ENCODE data around the gene RYR3. TPM values are rescaled to one million over a fixed set of nuclear protein-coding genes. Genes with fewer than 3 reads are reported as not detected.

The RYR3 gene
- total and polyA plus RNA-seq, 2 donors, result 1.4 to 10.4 TPM

DNA sequence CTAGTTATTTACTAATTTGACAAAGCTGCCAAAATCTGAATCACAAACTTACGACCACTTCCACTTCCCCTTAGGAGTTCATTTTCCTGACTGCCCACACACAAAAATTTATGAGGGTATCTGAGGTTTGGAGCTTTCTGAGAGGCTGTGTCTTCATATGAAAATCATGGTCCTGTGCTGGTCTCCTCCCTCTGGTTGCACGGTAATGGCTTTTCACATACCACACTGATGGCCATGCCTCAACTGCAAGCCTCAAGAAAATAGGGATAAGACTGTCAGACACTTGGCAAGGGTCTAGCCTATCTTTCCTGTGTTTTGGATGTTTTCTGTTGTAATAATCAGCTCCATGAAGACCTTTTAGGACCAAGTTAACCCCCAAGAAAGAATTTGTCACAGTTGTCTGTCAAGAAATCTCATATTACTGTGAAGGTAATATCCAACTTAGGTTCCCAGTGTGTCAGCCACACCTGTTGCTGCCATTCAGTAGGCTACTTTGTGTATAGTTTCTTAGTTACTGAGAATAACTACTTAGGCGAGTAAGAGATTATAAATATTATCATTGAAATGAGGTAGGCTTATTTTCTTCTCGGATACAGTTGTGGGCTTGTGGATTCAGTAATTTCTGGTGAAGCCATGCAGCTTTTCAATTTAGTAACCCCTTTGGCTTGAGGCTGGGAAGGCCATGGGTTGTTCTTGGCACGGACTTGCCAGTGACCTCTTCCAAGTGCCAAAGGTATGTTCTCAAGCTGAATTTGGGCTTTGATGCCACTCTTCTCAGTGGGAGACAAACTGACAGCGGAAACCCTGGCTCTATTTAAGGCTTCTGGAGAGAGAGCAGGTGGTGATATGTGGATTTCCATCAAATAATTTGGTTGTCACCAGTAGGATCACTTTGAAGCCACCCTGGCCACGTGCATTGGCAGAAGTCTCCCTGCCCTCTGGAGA, 101.1 kb downstream of the RYR3 start:
- no peaks in the 10 kb centered on the region for H3K9me3 ChIP-seq (ENCODE audit: control insufficient read depth in 2 of 2, insufficient read depth in 1 of 2, low read length in 1 of 2)
- no peaks in the 10 kb centered on the region for H3K27me3 ChIP-seq (ENCODE audit: control insufficient read depth in 2 of 2, insufficient read depth in 1 of 2, low read length in 1 of 2)
- H3K36me3 ChIP-seq (ENCODE audit: control insufficient read depth in 2 of 2, insufficient read depth in 2 of 2, low read length in 1 of 2), result no peaks in the 10 kb centered on the region
- no peak overlapping the region for H3K27ac ChIP-seq (ENCODE audit: low read depth in 1 of 2, low read length in 1 of 2)
- H3K4me3 ChIP-seq (ENCODE audit: low read length in 2 of 2), result no peak overlapping the region
- DNase-seq (ENCODE audit: low read depth in 6 of 9, low spot score in 9 of 9), result no peak
- WGBS, result 81% methylated on average over 7 of the region's 7 CpGs
- no peaks in the 10 kb centered on the region for H3K4me1 ChIP-seq (ENCODE audit: control insufficient read depth in 2 of 2, insufficient read depth in 2 of 2, low read length in 2 of 2)

DNA sequence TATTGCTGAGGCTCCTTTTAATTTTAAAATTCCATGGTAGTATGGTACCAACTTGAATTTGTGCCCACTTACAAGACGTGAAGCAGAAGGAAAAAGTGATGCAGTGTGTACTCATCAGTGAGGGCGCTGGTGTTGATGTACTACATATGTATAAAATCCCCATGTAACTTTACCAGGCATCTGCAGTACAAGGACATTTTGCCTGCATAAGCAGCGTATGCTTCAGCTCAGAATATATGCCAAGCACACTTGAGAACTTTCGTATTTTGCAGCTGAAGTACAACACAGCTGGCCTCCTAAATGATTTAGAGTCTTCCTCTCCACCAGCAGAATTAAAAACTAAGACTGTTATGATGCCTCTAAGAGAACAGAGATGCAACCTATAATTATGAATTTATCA, 108.9 kb downstream of the RYR3 start:
- no peaks in the 10 kb centered on the region for H3K9me3 ChIP-seq (ENCODE audit: control insufficient read depth in 2 of 2, insufficient read depth in 1 of 2, low read length in 1 of 2)
- peak overlapping the region in 1 of 2 donors; percentile 49 for H3K27ac ChIP-seq (ENCODE audit: low read depth in 1 of 2, low read length in 1 of 2)
- H3K27me3 ChIP-seq (ENCODE audit: control insufficient read depth in 2 of 2, insufficient read depth in 1 of 2, low read length in 1 of 2), result no peaks in the 10 kb centered on the region
- H3K4me1 ChIP-seq (ENCODE audit: control insufficient read depth in 2 of 2, insufficient read depth in 2 of 2, low read length in 2 of 2), result no peaks in the 10 kb centered on the region
- H3K4me3 ChIP-seq (ENCODE audit: low read length in 2 of 2), result no peak overlapping the region
- WGBS, result 88% methylated on average over 4 of the region's 4 CpGs
- H3K36me3 ChIP-seq (ENCODE audit: control insufficient read depth in 2 of 2, insufficient read depth in 2 of 2, low read length in 1 of 2), result no peaks in the 10 kb centered on the region
- DNase-seq (ENCODE audit: low read depth in 6 of 9, low spot score in 9 of 9), result no peak

DNA sequence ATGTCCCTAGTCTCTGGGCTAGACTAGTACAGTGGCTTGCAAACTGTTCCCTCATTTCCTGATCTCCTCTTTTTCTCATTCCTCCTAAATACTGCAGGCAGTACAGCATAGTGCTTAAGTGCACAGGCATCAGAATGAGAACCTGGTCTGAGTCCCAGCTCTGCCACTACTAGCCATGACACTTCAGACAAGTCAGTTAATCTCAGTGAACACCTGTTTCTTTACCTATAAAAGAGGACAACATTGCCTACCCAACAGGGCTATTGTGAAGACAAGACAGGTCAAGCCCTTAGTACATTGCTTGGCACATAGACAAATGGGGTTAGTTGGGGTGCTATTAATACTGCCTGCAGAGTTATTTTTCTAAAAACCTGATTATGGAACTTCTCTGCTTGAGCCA, 113.3 kb downstream of the RYR3 start:
- DNase-seq (ENCODE audit: low read depth in 6 of 9, low spot score in 9 of 9), result no peak
- Histone ChIP-seq H3K4me3 (ENCODE audit: low read length in 2 of 2) (no peak overlapping the region), H3K4me1 (ENCODE audit: control insufficient read depth in 2 of 2, insufficient read depth in 2 of 2, low read length in 2 of 2) (no peaks in the 10 kb centered on the region), H3K27me3 (ENCODE audit: control insufficient read depth in 2 of 2, insufficient read depth in 1 of 2, low read length in 1 of 2) (no peaks in the 10 kb centered on the region), H3K36me3 (ENCODE audit: control insufficient read depth in 2 of 2, insufficient read depth in 2 of 2, low read length in 1 of 2) (no peaks in the 10 kb centered on the region), H3K9me3 (ENCODE audit: control insufficient read depth in 2 of 2, insufficient read depth in 1 of 2, low read length in 1 of 2) (no peaks in the 10 kb centered on the region), H3K27ac (ENCODE audit: low read depth in 1 of 2, low read length in 1 of 2) (no peak overlapping the region)

DNA sequence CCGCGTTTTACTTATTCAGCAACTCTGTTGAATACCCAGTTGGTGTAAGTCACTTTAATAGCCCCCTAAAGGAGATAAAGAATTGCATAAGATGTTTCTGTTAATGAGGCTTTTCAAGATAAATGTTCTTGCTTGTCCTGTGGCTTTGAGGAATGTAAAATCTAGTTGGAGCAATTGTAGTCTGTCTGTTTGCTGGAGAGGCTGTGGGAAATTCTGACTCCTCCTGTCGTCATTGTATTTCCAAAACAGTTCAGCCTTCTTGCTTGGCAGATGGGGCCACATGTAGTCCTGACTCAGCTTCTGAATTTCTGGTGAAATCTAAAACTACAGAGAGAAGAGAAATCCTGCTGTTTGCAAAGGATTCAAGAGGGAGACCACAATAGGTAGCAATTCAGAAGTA, 114.4 kb downstream of the RYR3 start:
- H3K36me3 ChIP-seq (ENCODE audit: control insufficient read depth in 2 of 2, insufficient read depth in 2 of 2, low read length in 1 of 2), result no peaks in the 10 kb centered on the region
- H3K4me1 ChIP-seq (ENCODE audit: control insufficient read depth in 2 of 2, insufficient read depth in 2 of 2, low read length in 2 of 2), result no peaks in the 10 kb centered on the region
- no peak overlapping the region for H3K4me3 ChIP-seq (ENCODE audit: low read length in 2 of 2)
- H3K27ac ChIP-seq (ENCODE audit: low read depth in 1 of 2, low read length in 1 of 2), result peak overlapping the region in 1 of 2 donors; percentile 46
- peak in 3 of 9 donors; percentile 1 to 33 (median 4) for DNase-seq (ENCODE audit: low read depth in 6 of 9, low spot score in 9 of 9)
- 90% methylated on average over 3 of the region's 3 CpGs for WGBS
- no peaks in the 10 kb centered on the region for H3K9me3 ChIP-seq (ENCODE audit: control insufficient read depth in 2 of 2, insufficient read depth in 1 of 2, low read length in 1 of 2)
- H3K27me3 ChIP-seq (ENCODE audit: control insufficient read depth in 2 of 2, insufficient read depth in 1 of 2, low read length in 1 of 2), result no peaks in the 10 kb centered on the region

DNA sequence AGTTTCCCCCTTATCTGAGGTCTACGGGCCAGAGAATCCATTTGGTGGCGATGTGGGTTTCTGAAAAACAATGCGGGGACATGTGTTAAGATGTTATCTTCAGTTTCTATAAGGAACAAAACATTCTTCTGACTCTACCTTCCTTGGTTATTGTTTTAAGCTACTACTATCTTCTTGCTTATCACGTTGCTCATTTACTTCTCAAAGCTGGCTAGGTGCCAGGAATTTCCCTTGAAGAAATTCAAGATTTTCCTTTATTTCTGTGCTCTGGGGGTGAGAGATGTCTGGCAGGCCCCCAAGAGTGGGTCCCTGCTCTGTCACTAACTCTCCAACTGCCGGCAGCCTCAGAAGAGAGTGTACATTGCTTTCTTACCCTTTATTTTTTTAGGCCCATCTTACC, 119.8 kb downstream of the RYR3 start:
- Histone ChIP-seq H3K27ac (ENCODE audit: low read depth in 1 of 2, low read length in 1 of 2) (no peak overlapping the region), H3K27me3 (ENCODE audit: control insufficient read depth in 2 of 2, insufficient read depth in 1 of 2, low read length in 1 of 2) (no peaks in the 10 kb centered on the region), H3K9me3 (ENCODE audit: control insufficient read depth in 2 of 2, insufficient read depth in 1 of 2, low read length in 1 of 2) (no peaks in the 10 kb centered on the region), H3K4me1 (ENCODE audit: control insufficient read depth in 2 of 2, insufficient read depth in 2 of 2, low read length in 2 of 2) (no peaks in the 10 kb centered on the region), H3K4me3 (ENCODE audit: low read length in 2 of 2) (no peak overlapping the region), H3K36me3 (ENCODE audit: control insufficient read depth in 2 of 2, insufficient read depth in 2 of 2, low read length in 1 of 2) (no peaks in the 10 kb centered on the region)
- WGBS, result 79% methylated on average over 5 of the region's 5 CpGs
- DNase-seq (ENCODE audit: low read depth in 6 of 9, low spot score in 9 of 9), result no peak

DNA sequence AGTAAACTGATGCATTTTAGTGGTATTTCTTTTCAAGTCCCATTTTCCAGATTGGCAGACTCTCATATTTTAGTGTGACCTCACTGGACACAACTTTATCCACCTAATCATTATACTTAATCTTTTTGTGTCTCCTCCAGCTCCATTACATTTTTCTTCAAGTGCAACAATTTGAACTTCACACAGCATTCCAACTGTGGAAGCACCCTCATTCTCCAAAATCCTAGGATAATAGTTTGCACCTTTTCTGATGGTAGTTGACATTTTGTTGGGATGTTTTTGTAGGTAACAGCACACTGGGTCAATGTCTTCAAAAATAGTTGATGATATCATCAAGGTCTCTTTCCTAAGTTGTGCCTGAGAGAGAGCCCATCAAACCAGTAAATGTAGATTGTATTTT, 123.1 kb downstream of the RYR3 start:
- Histone ChIP-seq H3K27me3 (ENCODE audit: control insufficient read depth in 2 of 2, insufficient read depth in 1 of 2, low read length in 1 of 2) (no peaks in the 10 kb centered on the region), H3K36me3 (ENCODE audit: control insufficient read depth in 2 of 2, insufficient read depth in 2 of 2, low read length in 1 of 2) (no peaks in the 10 kb centered on the region), H3K27ac (ENCODE audit: low read depth in 1 of 2, low read length in 1 of 2) (no peak overlapping the region), H3K4me1 (ENCODE audit: control insufficient read depth in 2 of 2, insufficient read depth in 2 of 2, low read length in 2 of 2) (no peaks in the 10 kb centered on the region), H3K4me3 (ENCODE audit: low read length in 2 of 2) (no peak overlapping the region), H3K9me3 (ENCODE audit: control insufficient read depth in 2 of 2, insufficient read depth in 1 of 2, low read length in 1 of 2) (no peaks in the 10 kb centered on the region)
- DNase-seq (ENCODE audit: low read depth in 6 of 9, low spot score in 9 of 9), result no peak

DNA sequence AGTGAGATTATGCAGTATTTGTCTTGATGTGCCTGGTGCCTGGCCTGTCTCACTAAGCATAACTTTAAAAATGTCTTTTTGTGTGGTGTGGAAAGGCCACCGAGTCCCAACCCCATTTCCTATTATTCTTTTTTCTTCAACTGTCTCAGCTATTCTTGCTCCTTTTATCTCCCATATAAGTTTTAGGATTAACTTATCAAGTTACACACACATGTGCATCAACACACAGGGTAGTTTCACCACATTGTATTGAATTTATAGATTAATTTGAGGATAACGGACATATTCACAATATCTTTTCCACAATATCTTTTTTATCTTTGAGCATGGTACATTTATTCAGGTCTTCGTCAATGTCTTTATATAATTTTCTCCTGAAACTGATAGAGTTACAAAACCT, 127.6 kb downstream of the RYR3 start:
- DNase-seq (ENCODE audit: low read depth in 6 of 9, low spot score in 9 of 9), result no peak

DNA sequence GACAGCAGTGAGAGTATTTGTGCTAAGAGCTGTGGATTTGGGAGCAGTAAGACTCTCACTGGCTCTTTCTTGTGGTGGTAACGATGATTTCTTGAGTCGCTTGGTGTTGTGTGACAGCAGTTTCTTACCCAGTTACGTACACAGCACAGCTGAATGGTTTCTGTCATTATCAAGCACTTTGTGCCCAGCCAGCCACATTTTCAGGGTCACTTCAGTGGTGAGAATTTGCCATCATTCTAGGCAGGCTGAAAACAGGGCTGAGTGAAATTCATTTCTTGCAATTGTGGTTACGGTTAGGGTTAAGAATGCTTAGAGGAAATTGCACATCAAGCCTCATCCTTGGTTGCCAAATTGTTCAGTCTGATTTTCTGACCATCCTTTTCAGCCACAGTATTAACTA, 130.1 kb downstream of the RYR3 start:
- no peaks in the 10 kb centered on the region for H3K4me1 ChIP-seq (ENCODE audit: control insufficient read depth in 2 of 2, insufficient read depth in 2 of 2, low read length in 2 of 2)
- H3K9me3 ChIP-seq (ENCODE audit: control insufficient read depth in 2 of 2, insufficient read depth in 1 of 2, low read length in 1 of 2), result no peaks in the 10 kb centered on the region
- 89% methylated on average over 4 of the region's 4 CpGs for WGBS
- no peaks in the 10 kb centered on the region for H3K27me3 ChIP-seq (ENCODE audit: control insufficient read depth in 2 of 2, insufficient read depth in 1 of 2, low read length in 1 of 2)
- H3K4me3 ChIP-seq (ENCODE audit: low read length in 2 of 2), result no peak overlapping the region
- no peak overlapping the region for H3K27ac ChIP-seq (ENCODE audit: low read depth in 1 of 2, low read length in 1 of 2)
- DNase-seq (ENCODE audit: low read depth in 6 of 9, low spot score in 9 of 9), result no peak
- H3K36me3 ChIP-seq (ENCODE audit: control insufficient read depth in 2 of 2, insufficient read depth in 2 of 2, low read length in 1 of 2), result no peaks in the 10 kb centered on the region

More for the DNA sequence above, 127.6 kb downstream of the RYR3 start:
- WGBS, result 94% methylated on average over 3 of the region's 3 CpGs
- Histone ChIP-seq H3K36me3 (ENCODE audit: control insufficient read depth in 2 of 2, insufficient read depth in 2 of 2, low read length in 1 of 2) (no peaks in the 10 kb centered on the region), H3K27me3 (ENCODE audit: control insufficient read depth in 2 of 2, insufficient read depth in 1 of 2, low read length in 1 of 2) (no peaks in the 10 kb centered on the region), H3K4me1 (ENCODE audit: control insufficient read depth in 2 of 2, insufficient read depth in 2 of 2, low read length in 2 of 2) (no peaks in the 10 kb centered on the region), H3K4me3 (ENCODE audit: low read length in 2 of 2) (no peak overlapping the region), H3K27ac (ENCODE audit: low read depth in 1 of 2, low read length in 1 of 2) (no peak overlapping the region), H3K9me3 (ENCODE audit: control insufficient read depth in 2 of 2, insufficient read depth in 1 of 2, low read length in 1 of 2) (no peaks in the 10 kb centered on the region)

DNA sequence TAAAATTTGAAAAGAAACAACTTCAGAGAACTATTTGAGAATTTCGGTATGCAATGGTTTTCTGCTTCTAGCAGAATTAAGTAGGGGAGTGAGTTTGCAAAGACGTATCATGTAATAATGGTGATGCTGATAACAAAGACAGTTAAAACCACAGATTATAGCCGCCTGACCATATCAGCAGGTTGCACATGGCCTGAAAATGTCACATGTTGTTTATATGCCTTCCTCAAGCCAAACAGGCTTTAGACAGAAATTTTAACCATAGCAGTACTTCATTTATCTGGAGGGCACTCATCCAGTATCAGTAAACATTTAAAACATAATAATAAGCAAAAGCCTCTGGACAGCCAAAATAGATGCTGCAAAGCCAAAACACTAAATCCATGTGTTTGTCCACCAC, 131.7 kb downstream of the RYR3 start:
- Histone ChIP-seq H3K4me3 (ENCODE audit: low read length in 2 of 2) (no peak overlapping the region), H3K36me3 (ENCODE audit: control insufficient read depth in 2 of 2, insufficient read depth in 2 of 2, low read length in 1 of 2) (no peaks in the 10 kb centered on the region), H3K27ac (ENCODE audit: low read depth in 1 of 2, low read length in 1 of 2) (no peak overlapping the region), H3K9me3 (ENCODE audit: control insufficient read depth in 2 of 2, insufficient read depth in 1 of 2, low read length in 1 of 2) (no peaks in the 10 kb centered on the region), H3K27me3 (ENCODE audit: control insufficient read depth in 2 of 2, insufficient read depth in 1 of 2, low read length in 1 of 2) (no peaks in the 10 kb centered on the region), H3K4me1 (ENCODE audit: control insufficient read depth in 2 of 2, insufficient read depth in 2 of 2, low read length in 2 of 2) (no peaks in the 10 kb centered on the region)
- WGBS, result 35% methylated on average over 3 of the region's 3 CpGs
- no peak for DNase-seq (ENCODE audit: low read depth in 6 of 9, low spot score in 9 of 9)
